Posterior vena cava (tissue), 2 donors: Measurements from ENCODE around the gene SNAP47. TPM values are rescaled to one million over a fixed set of nuclear protein-coding genes. Genes with fewer than 3 reads are reported as not detected.
A peak's percentile ranks its signal among the peaks of the same experiment; 100 is the strongest.

Experiments used
- DNase-seq: peaks from one replicate; pipeline ENCODE4 v3.0.0-alpha.2; 2020; ENCODE audit warnings: low spot score
- intact Hi-C, 2 donors: fragments of 100-400 bp; cut with DNase I; formaldehyde crosslinking; loops; one replicate each; pipeline versions ENCODE4 v1.14.1 to v1.14.2; 2022 to 2023
- total RNA-seq, 2 donors: library from RNA; stranded (reverse); fragmentation: NEBNext Ultra II Directional; extraction: Animal tissue kit (Norgen Biotek cat#: 25700); gene quantifications; one replicate each; pipeline ENCODE4 v1.2.1, GENCODE V29; 2021
- donor health status: DM: yes; HTN: yes; CAD: no.
- donor health status: DM: yes; HTN: yes; CAD: no.

Gene SNAP47
- total RNA-seq, 2 donors from 2014 or later: 14.8 to 16.3 TPM

- DNase-seq: peak; percentile 91
- intact Hi-C loops: loop anchor here in 1 of 2 donors (1.0 kb wide), 1 partner anchor 30 kb away; no protein-coding TSS in a partner anchor
These were observed 53.2 kb downstream of the SNAP47 start for GRCh38 chr1:227788271-227789083.

GRCh38 chr1:227789084-227790033 is 54.1 kb downstream of the SNAP47 start:
- peak; percentile 72 for DNase-seq
- intact Hi-C loops: no loop called here

GRCh38 chr1:227790034-227790400 is 54.8 kb downstream of the SNAP47 start:
- intact Hi-C loops: no loop called here
- DNase-seq: no peak

- intact Hi-C loops: no loop called here
- DNase-seq: no peak
These were observed 55.6 kb downstream of the SNAP47 start for GRCh38 chr1:227790868-227791267.

GRCh38 chr1:227791425-227792143 is 56.3 kb downstream of the SNAP47 start:
- no peak for DNase-seq
- intact Hi-C loops: no loop called here

GRCh38 chr1:227792216-227793078 is 57.2 kb downstream of the SNAP47 start:
- no peak for DNase-seq
- intact Hi-C loops: no loop called here

- intact Hi-C loops: no loop called here
- DNase-seq: no peak
These were observed 58.1 kb downstream of the SNAP47 start for GRCh38 chr1:227793079-227793947.

- DNase-seq: no peak
- intact Hi-C loops: no loop called here
These were observed 58.9 kb downstream of the SNAP47 start for GRCh38 chr1:227793948-227794816.

- intact Hi-C loops: no loop called here
- no peak for DNase-seq
These were observed 59.6 kb downstream of the SNAP47 start for GRCh38 chr1:227794817-227795192.

GRCh38 chr1:227795732-227796131 is 60.5 kb downstream of the SNAP47 start:
- no peak for DNase-seq
- intact Hi-C loops: loop anchor here in 1 of 2 donors (1.0 kb wide), 1 partner anchor 75 kb away; no protein-coding TSS in a partner anchor

- intact Hi-C loops: loop anchor here in 1 of 2 donors (1.0 kb wide), 1 partner anchor 74 kb away; no protein-coding TSS in a partner anchor
- no peak for DNase-seq
These were observed 61.2 kb downstream of the SNAP47 start for GRCh38 chr1:227796359-227796915.

- intact Hi-C loops: no loop called here
- no peak for DNase-seq
These were observed 61.9 kb downstream of the SNAP47 start for GRCh38 chr1:227797144-227797543.

GRCh38 chr1:227797625-227798024 is 62.4 kb downstream of the SNAP47 start:
- intact Hi-C loops: no loop called here
- no peak for DNase-seq

- no peak for DNase-seq
- intact Hi-C loops: no loop called here
These were observed 63.0 kb downstream of the SNAP47 start for GRCh38 chr1:227798078-227798802.

GRCh38 chr1:227799756-227800155 is 64.5 kb downstream of the SNAP47 start:
- DNase-seq: no peak
- intact Hi-C loops: no loop called here

- DNase-seq: no peak
- intact Hi-C loops: no loop called here
These were observed 68.7 kb downstream of the SNAP47 start for GRCh38 chr1:227803933-227804332.
